GM12891 (cell line): ENCODE data around the gene CYP2W1.
"Not testable (repeated sequence)": the region's sequence is repeated elsewhere in the genome, so short reads cannot be mapped to it uniquely, and the experiment has no call there.

ENCODE experiments used
- DNase-seq: peaks from one replicate; pipeline ENCODE4 v3.0.0; 2011; ENCODE audit warnings: low spot score; ENCODE audit not compliant: insufficient read length
- FAIRE-seq: peaks from 2 replicates; lab custom pipeline; 2011; peaks lifted over from hg19 to GRCh38; lab: Jason Lieb, UNC
- PAX5 ChIP-seq: IDR thresholded peaks from 2 replicates; pipeline ENCODE4 v1.6.1; 2011; ENCODE audit warnings: low read length, moderate library complexity, mild to moderate bottlenecking; ENCODE audit not compliant: insufficient read depth, severe bottlenecking
- POLR2A ChIP-seq: IDR thresholded peaks from 2 replicates; pipeline ENCODE4 v1.6.1; 2011; ENCODE audit warnings: low read depth, low read length, control low read depth
- POLR2AphosphoS5 ChIP-seq: IDR thresholded peaks from 2 replicates; pipeline ENCODE4 v1.6.1; 2011; ENCODE audit warnings: low read depth, low read length, control low read depth
- POU2F2 ChIP-seq: IDR thresholded peaks from 2 replicates; pipeline ENCODE4 v1.6.1; 2011; ENCODE audit warnings: low read depth, mild to moderate bottlenecking, control low read depth, low read length, moderate library complexity
- SPI1 ChIP-seq: IDR thresholded peaks from 2 replicates; pipeline ENCODE4 v1.6.1; 2011; ENCODE audit warnings: low read depth, low read length, control low read depth
- TAF1 ChIP-seq: IDR thresholded peaks from 2 replicates; pipeline ENCODE4 v1.6.1; 2011; ENCODE audit warnings: low read depth, low read length, control low read depth

Gene CYP2W1

DNA sequence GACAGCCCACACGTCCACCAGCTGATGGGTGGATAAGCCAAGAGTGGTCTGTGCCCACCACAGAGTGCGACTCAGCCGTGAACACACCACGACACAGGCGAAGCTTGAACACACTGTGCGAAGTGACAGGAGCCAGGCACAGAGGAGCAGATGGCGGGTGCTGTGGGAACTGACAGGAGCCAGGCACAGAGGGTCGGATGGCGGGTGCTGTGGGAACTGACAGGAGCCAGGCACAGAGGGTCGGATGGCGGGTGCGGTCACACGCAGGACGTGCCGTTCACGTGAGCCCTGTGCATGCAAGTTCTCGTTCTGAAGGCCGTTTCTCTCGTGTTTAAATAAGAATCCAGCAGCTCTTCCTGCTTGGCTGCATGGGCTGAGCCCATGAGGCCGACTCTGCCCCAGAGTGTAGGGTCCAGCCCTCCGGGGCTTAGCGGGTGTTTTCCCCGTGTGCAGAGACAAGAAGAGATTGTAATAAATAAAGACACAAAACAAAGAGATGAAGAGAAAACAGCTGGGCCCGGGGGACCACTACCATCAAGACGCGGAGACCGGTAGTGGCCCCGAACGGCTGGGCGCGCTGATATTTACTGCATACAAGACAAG, 22.6 kb upstream of the CYP2W1 start:
- FAIRE-seq (peak; percentile 73), DNase-seq (no peak)
- TF ChIP-seq POU2F2 (no peak), PAX5 (no peak), TAF1 (no peak), SPI1 (no peak)

DNA sequence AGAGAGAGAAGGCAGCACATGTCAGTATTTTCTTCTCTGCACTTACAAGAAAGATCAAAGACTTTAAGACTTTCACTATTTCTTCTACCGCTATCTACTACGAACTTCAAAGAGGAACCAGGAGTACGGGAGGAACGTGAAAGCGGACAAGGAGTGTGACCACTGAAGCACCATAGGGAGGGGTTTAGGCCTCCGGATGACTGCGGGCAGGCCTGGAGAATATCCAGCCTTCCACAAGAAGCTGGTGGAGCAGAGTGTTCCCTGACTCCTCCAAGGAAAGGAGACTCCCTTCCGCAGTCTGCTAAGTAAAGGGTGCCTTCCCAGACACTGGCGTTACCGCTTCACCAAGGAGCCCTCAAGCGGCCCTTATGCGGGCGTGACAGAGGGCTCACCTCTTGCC, 22.0 kb upstream of the CYP2W1 start:
- not testable (repeated sequence) for DNase-seq, FAIRE-seq

DNA sequence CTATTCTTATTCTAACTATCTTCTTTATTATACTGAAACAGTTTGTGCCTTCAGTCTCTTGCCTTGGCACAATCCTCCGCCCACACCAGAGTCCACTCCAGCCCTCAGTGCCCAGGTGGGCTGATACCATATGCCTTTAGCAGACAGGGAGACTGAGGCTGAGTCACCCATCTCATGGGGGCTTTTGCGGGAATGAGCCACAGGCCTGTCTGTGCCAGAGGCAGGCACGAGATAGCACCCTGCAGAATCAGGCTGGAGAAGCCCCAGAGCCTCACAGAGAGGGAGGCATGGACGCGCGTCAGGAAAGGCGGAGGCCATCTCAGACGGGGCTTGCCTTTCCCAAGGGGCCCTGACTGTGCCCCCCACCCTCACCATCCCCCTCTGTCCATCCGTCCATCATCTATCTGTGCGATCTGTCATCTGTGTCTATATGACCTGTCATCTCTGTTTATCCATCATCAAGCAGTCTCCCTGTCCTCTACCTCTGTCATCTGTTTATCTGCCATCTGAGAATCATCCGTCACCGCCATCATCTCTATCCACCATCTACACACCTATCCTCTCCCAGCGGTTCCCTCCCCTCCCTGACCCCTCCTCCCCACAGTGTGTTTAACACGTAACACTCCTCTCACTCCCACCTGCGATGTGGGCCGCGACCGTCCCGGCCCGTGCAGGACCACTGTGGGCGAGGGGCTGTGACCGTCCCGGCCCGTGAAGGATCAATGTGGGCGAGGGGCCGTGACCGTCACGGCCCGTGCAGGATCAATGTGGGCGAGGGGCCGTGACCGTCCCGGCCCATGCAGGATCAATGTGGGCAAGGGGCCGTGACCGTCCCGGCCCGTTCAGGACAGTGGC, 21.2 kb upstream of the CYP2W1 start:
- DNase-seq = no peak
- TF ChIP-seq SPI1 (no peak), TAF1 (no peak)
- no peak for FAIRE-seq

DNA sequence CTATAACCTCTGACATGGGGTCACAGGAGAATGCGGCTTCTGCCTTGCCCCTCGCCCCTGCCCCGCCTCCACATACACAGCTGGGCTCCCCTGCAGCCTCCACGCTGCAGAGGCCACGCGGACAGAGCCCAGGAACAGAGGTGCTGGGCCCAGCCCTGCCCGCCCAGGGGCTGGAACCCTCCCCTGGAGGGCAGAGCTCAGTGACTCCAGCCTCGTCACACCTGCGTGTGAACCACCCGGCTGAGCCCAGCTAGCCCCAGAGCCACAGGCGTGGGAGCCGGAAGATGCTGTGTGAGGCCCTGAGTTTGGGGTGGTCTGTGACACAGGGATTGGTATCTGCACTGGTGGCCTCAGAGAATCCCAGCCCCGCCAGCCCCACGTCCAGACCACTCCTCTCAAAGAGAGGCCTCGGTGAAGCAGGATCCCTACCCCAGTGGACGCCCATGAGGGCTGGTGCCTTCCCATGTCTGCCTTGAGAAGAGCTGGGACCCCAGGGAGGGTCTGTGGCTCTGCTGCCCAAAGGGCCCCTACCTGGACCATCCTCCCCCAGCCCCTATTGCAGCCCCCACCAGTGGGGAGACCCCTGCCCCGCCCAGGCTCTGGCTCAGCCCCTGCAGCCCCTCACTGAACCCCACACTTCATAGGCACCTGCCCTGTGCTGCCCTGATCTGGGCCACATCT, 20.4 kb upstream of the CYP2W1 start:
- FAIRE-seq = no peak
- no peak for TF ChIP-seq SPI1
- TF ChIP-seq POLR2A = no peak
- no peak for TF ChIP-seq POLR2AphosphoS5
- TF ChIP-seq PAX5 = no peak
- no peak for TF ChIP-seq POU2F2
- no peak for TF ChIP-seq TAF1
- no peak for DNase-seq

DNA sequence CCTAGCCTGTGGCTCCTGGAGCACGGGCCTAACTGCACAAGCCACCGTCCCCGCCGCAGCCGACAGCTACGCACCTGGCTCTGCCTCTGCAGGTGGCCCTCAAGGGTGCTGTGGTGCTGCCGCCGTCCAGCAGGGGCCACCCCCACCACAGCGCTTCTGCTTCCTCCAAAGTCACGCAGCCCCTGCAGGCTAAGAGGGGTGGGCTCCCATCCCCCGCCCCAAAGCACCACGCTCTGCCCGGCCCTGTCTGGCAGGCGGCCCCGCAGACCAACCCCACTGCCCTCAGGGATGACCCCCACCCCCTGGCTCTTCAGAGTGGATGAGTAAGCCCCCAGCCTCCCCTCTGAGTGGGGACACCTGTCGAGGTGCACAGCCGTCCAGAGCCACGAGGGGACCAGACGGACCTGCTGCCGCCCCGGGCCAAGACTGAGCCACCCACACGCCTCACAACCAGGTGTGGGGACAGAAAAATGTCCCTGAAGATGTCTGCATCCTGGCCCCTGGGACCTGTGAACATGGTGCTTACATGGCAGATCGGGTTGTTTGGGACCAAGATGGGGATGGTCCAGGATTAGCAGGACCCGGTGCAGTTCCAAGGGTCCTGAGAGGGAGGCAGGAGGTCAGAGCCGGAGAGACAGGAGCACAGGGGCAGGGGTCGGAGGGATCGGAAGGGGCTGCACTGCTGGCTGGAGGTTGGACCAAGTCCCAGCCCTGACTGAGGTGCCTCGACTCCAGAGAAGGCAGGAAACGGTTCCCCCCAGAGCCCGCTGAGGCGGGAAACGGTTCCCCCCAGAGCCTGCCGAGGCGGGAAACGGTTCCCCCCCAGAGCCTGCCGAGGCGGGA, 19.5 kb upstream of the CYP2W1 start:
- peak; percentile 77 for FAIRE-seq
- DNase-seq = peak; percentile 53
- TF ChIP-seq POLR2AphosphoS5 (peak; percentile 21; the same call in 1 of the 2 replicates), PAX5 (no peak)

DNA sequence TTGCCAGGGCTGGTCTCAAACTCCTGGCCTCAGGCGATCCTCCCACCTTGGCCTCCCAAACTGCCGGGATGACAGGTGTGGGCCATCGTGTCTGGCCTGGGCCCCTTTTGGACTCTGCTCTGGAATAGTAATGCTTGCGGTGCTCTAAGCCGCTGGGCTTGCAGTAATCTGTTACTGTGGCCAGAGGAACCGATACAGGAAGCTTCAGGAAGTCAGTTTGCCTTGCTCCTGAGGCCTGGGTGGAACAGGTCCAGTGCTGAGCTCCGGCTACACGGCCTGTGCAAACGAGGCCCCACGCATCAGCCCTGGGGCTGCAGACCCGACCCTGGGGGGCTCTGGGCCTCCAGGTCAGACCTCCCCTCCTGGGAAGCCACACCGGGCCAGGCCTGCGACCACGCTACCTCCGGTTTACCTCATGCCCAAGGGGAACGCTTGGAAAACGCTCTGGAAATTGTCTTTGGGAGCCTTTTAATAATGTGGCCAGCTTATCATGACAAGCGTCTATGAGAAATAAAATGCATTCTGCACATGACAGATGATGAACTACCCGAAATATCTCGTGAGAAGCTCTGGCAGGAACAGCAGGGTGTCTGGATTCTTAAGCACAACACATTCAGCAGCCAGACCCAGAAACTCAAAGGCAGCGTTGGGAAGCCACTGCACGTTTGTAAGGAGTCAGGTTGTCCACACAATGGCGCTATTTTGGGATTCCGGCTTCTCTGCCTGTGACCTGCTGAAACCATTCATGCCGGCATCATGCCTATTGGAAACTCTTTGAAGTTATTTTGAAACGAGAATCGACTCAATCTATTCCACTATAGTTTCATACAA, 18.4 kb upstream of the CYP2W1 start:
- DNase-seq (no peak), FAIRE-seq (peak; percentile 13)
- TF ChIP-seq SPI1 (peak; percentile 45), TAF1 (no peak), POLR2AphosphoS5 (0 out of 2 replicates have a peak, but pooled peaks have one; percentile 4)

DNA sequence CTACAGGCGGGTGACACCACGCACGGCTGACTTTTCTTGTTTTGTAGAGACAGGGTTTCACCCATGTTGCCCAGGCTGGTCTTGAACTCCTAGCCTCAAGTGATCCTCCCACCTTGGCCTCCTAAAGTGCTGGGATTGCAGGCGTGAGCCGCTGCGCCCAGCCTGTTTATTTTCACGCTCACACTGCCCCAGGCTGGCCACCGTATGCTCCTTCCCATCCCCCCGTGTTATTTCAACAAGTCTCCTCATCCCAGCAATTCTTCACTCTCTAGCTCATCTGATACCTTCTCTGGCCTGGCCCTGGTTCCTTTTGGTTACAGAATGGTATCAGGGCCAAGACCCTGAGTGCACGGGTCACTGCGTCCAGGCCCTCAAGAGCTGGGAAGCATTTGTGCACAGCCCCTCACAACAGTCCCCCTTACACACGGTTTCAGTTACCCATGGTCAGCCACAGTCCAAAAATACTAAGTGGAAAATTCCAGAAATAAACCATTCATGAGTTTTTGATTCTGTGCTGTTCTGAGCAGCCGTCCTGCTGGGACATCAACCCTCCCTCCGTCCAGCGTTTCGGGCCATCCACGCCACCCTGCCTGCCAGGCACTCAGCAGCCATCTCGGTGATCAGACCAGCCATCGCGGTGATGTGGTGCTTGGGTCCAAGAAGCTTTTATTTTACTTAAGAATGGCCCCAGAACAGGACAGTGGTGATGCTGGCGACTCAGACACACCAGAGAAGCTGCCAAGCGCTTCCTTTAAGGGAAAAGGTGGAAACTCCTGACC, 16.5 kb upstream of the CYP2W1 start:
- TF ChIP-seq POLR2AphosphoS5 (peak; percentile 45; the same call in 1 of the 2 replicates), POU2F2 (no peak)
- DNase-seq (no peak), FAIRE-seq (no peak)

DNA sequence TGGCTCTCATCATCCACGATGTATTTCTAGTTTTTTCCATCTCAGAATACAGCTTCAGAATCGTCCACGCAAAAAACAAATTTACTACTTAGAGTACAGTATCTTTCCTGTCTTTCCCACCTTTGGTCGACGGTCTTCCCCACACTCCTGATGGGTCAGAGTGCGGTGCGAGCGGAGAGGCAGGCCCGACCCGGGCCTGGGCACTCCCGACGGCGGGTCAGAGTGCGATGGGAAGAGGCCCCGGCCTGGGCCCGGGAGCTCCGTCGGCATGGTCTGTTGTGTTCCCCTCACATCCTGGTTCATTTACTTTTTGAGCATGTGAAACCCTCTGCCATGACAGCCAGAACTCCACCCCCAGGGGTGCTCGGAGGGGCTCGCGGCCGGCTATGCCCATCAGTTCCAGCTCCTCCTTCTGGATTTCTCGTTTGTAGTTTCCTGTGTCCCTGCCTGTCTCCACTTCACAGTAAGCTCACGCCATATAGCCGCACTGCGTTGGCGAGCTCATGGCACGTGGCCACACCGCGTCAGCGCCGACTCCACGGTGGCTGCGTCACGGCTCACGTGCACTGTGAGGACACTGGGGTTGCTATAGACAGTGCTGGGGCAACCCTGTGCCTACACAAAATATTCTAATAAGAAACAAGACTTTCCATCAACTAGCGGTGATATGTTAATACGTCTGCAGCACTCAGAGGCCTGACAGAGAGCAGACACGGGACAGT, 15.5 kb upstream of the CYP2W1 start:
- FAIRE-seq = no peak

More for the DNA sequence above, 15.5 kb upstream of the CYP2W1 start:
- TF ChIP-seq SPI1 (no peak), POLR2AphosphoS5 (peak; percentile 32; the same call in 1 of the 2 replicates)
- no peak for DNase-seq
